Hair follicle dermal papilla cell (primary cell): Measurements from ENCODE around the gene GALNT12. TPM values are rescaled to one million over a fixed set of nuclear protein-coding genes. Genes with fewer than 3 reads are reported as not detected.

Experiments used
- total RNA-seq: library from RNA; depleted of rRNA; stranded (reverse); fragments of >200 nt; gene quantifications from 2 replicates; pipeline ENCODE4 v1.2.3, GENCODE V29; 2012

Gene GALNT12
- total RNA-seq: 0.61 and 1.3 TPM in 2 replicates

GRCh38 chr9:98807070-98807813, at the start of gene GALNT12:
TSS of gene GALNT12 (plus strand) at chr9:98807670. CDS start at chr9:98807699, 29 bp downstream.

GRCh38 chr9:98796364-98797101, 10.9 kb upstream of the GALNT12 start, which contains the start of gene ANKS6:
TSS of gene ANKS6 (minus strand) at chr9:98796555. CDS start at chr9:98796491, 64 bp downstream.

Other genes starting within 250 kb of the GALNT12 start
- 0.81 and 2.9 TPM in 2 replicates for gene GABBR2, start 98.7 kb upstream of the GALNT12 start, total RNA-seq
- 23.4 and 27.8 TPM in 2 replicates for gene ANKS6, start 11.1 kb upstream of the GALNT12 start, total RNA-seq
- 6.6 and 29.7 TPM in 2 replicates for gene COL15A1, start 136.2 kb downstream of the GALNT12 start, total RNA-seq